Karpas-422 (cell line): Measurements from ENCODE around the gene MUC5B. TPM values are rescaled to one million over a fixed set of nuclear protein-coding genes. Genes with fewer than 3 reads are reported as not detected.

ENCODE experiments used
- DNase-seq: peaks from one replicate; pipeline ENCODE4 v3.0.0-alpha.2; 2015
- H2AFZ ChIP-seq: fragments of 200-600 bp; sonication (generic); 2 replicates; pipeline ENCODE4 v1.6.1; 2014; ENCODE audit warnings: antibody characterized with exemption, low read length, mixed read lengths
- H3K27ac ChIP-seq: fragments of 200-600 bp; sonication (generic); 2 replicates; pipeline ENCODE4 v1.5.1; 2014; ENCODE audit warnings: mild to moderate bottlenecking, low read length, moderate library complexity
- H3K27me3 ChIP-seq: fragments of 200-600 bp; sonication (generic); 2 replicates; pipeline ENCODE4 v1.6.1; 2014; ENCODE audit warnings: low read length, mixed read lengths
- H3K36me3 ChIP-seq: fragments of 200-600 bp; sonication (generic); 2 replicates; pipeline ENCODE4 v1.6.1; 2014; ENCODE audit warnings: low read length, mixed read lengths; ENCODE audit not compliant: insufficient read depth
- H3K4me1 ChIP-seq: fragments of 200-600 bp; sonication (generic); 2 replicates; pipeline ENCODE4 v1.6.1; 2014; ENCODE audit warnings: mild to moderate bottlenecking, low read length, mixed read lengths
- H3K4me2 ChIP-seq: fragments of 200-600 bp; sonication (generic); 2 replicates; pipeline ENCODE4 v1.6.1; 2014; ENCODE audit warnings: low read length, low read depth, mild to moderate bottlenecking; ENCODE audit not compliant: poor library complexity, severe bottlenecking
- H3K4me3 ChIP-seq: fragments of 200-600 bp; sonication (generic); 2 replicates; pipeline ENCODE4 v1.5.1; 2014; ENCODE audit warnings: mild to moderate bottlenecking, antibody characterized with exemption, low read length, mixed read lengths
- H3K79me2 ChIP-seq: fragments of 200-600 bp; sonication (generic); 2 replicates; pipeline ENCODE4 v1.6.1; 2014; ENCODE audit warnings: mild to moderate bottlenecking, low read length, mixed read lengths
- H3K9ac ChIP-seq: fragments of 200-600 bp; sonication (generic); 2 replicates; pipeline ENCODE4 v1.6.0; 2014; ENCODE audit warnings: low read length
- H3K9me2 ChIP-seq: fragments of 200-600 bp; sonication (generic), shearing (Covaris generic); replicated peaks from 2 replicates; pipeline ENCODE4 v1.6.0; 2014; ENCODE audit warnings: mild to moderate bottlenecking, low read length, moderate library complexity; ENCODE audit not compliant: insufficient read depth
- H3K9me3 ChIP-seq: fragments of 300-700, 200-600 bp; sonication (generic); 2 replicates; pipeline ENCODE4 v1.6.1; 2014; ENCODE audit warnings: low read length, mixed read lengths
- H4K20me1 ChIP-seq: fragments of 200-600 bp; sonication (generic); 2 replicates; pipeline ENCODE4 v1.6.1; 2014; ENCODE audit warnings: mild to moderate bottlenecking, antibody characterized with exemption, low read length, low read depth; ENCODE audit not compliant: insufficient read depth
- total RNA-seq: library from RNA; depleted of rRNA; stranded (reverse); fragments of >200 nt; shearing (Covaris generic); gene quantifications from 2 replicates; pipeline ENCODE4 v1.2.3, GENCODE V29; 2014; ENCODE audit warnings: low replicate concordance

MUC5B gene
- total RNA-seq, 1 experiment from 2014 or later, result 0.04 TPM

- Histone ChIP-seq H3K27me3 (no peaks in the 10 kb centered on the region), H4K20me1 (no peaks in the 10 kb centered on the region), H3K9me3 (no peaks in the 10 kb centered on the region), H3K9ac (no peak overlapping the region), H3K4me3 (no peak overlapping the region), H3K36me3 (no peaks in the 10 kb centered on the region), H3K4me1 (peaks cover 16% of the 10 kb centered on the region), H3K27ac (no peak overlapping the region), H3K4me2 (no peak overlapping the region), H2AFZ (no peak overlapping the region), H3K79me2 (no peaks in the 10 kb centered on the region), H3K9me2 (no peaks in the 10 kb centered on the region)
- DNase-seq, result no peak
Observed at GRCh38 chr11:1258401-1259075, 35.7 kb downstream of the MUC5B start.

- Histone ChIP-seq H3K36me3 (no peaks in the 10 kb centered on the region), H3K27me3 (no peaks in the 10 kb centered on the region), H3K79me2 (no peaks in the 10 kb centered on the region), H3K9me2 (no peaks in the 10 kb centered on the region), H3K4me3 (no peak overlapping the region), H3K9ac (no peak overlapping the region), H4K20me1 (no peaks in the 10 kb centered on the region), H2AFZ (no peak overlapping the region), H3K9me3 (no peaks in the 10 kb centered on the region), H3K27ac (no peak overlapping the region), H3K4me2 (no peak overlapping the region), H3K4me1 (peaks cover 16% of the 10 kb centered on the region)
- DNase-seq, result no peak
Observed at GRCh38 chr11:1259076-1259461, 36.2 kb downstream of the MUC5B start.

- Histone ChIP-seq H3K9me3 (no peaks in the 10 kb centered on the region), H3K27ac (no peak overlapping the region), H3K9me2 (no peaks in the 10 kb centered on the region), H3K4me3 (no peak overlapping the region), H2AFZ (no peak overlapping the region), H3K4me2 (no peak overlapping the region), H3K9ac (no peak overlapping the region), H4K20me1 (no peaks in the 10 kb centered on the region), H3K27me3 (no peaks in the 10 kb centered on the region), H3K79me2 (no peaks in the 10 kb centered on the region), H3K4me1 (peaks cover 16% of the 10 kb centered on the region), H3K36me3 (no peaks in the 10 kb centered on the region)
- no peak for DNase-seq
Observed at GRCh38 chr11:1259561-1259960, 36.7 kb downstream of the MUC5B start.

- H2AFZ ChIP-seq, result no peak overlapping the region
- no peak overlapping the region for H3K4me3 ChIP-seq
- no peak overlapping the region for H3K27ac ChIP-seq
- H3K9ac ChIP-seq, result no peak overlapping the region
- H3K4me1 ChIP-seq, result peaks cover 16% of the 10 kb centered on the region
- H3K36me3 ChIP-seq, result no peaks in the 10 kb centered on the region
- H3K79me2 ChIP-seq, result no peaks in the 10 kb centered on the region
- no peaks in the 10 kb centered on the region for H3K9me2 ChIP-seq
- no peaks in the 10 kb centered on the region for H3K27me3 ChIP-seq
- no peak overlapping the region for H3K4me2 ChIP-seq
- no peaks in the 10 kb centered on the region for H3K9me3 ChIP-seq
- H4K20me1 ChIP-seq, result no peaks in the 10 kb centered on the region
- peak; percentile 78 for DNase-seq
Observed at GRCh38 chr11:1260023-1260501, 37.2 kb downstream of the MUC5B start.

GRCh38 chr11:1260620-1261019 is 37.8 kb downstream of the MUC5B start:
- H3K4me1 ChIP-seq, result peaks cover 16% of the 10 kb centered on the region
- H4K20me1 ChIP-seq, result no peaks in the 10 kb centered on the region
- H3K27ac ChIP-seq, result no peak overlapping the region
- no peaks in the 10 kb centered on the region for H3K79me2 ChIP-seq
- H3K9ac ChIP-seq, result no peak overlapping the region
- no peak for DNase-seq
- no peaks in the 10 kb centered on the region for H3K9me2 ChIP-seq
- no peaks in the 10 kb centered on the region for H3K27me3 ChIP-seq
- no peak overlapping the region for H3K4me2 ChIP-seq
- no peaks in the 10 kb centered on the region for H3K36me3 ChIP-seq
- no peak overlapping the region for H3K4me3 ChIP-seq
- no peak overlapping the region for H2AFZ ChIP-seq
- H3K9me3 ChIP-seq, result no peaks in the 10 kb centered on the region; the same call in 1 of the 2 replicates

GRCh38 chr11:1261241-1262071 is 38.6 kb downstream of the MUC5B start:
- Histone ChIP-seq H4K20me1 (no peaks in the 10 kb centered on the region), H3K4me1 (peaks cover 16% of the 10 kb centered on the region), H3K79me2 (no peaks in the 10 kb centered on the region), H3K9ac (peak overlapping the region; percentile 72), H3K9me3 (no peaks in the 10 kb centered on the region; the same call in 1 of the 2 replicates), H2AFZ (no peak overlapping the region), H3K27ac (no peak overlapping the region), H3K36me3 (no peaks in the 10 kb centered on the region), H3K27me3 (no peaks in the 10 kb centered on the region), H3K4me3 (peak overlapping the region; percentile 66), H3K9me2 (no peaks in the 10 kb centered on the region), H3K4me2 (peak overlapping the region; percentile 67)
- no peak for DNase-seq

- Histone ChIP-seq H2AFZ (peak overlapping the region; percentile 59; the same call in 1 of the 2 replicates), H3K4me3 (peak overlapping the region; percentile 66), H3K4me1 (peaks cover 16% of the 10 kb centered on the region), H3K27me3 (no peaks in the 10 kb centered on the region), H3K36me3 (no peaks in the 10 kb centered on the region), H3K9me3 (no peaks in the 10 kb centered on the region; the same call in 1 of the 2 replicates), H3K79me2 (no peaks in the 10 kb centered on the region), H3K4me2 (peak overlapping the region; percentile 67), H3K9ac (peak overlapping the region; percentile 72), H3K27ac (peak overlapping the region; percentile 25; the same call in 1 of the 2 replicates), H4K20me1 (no peaks in the 10 kb centered on the region), H3K9me2 (no peaks in the 10 kb centered on the region)
- peak; percentile 96 for DNase-seq
Observed at GRCh38 chr11:1262172-1263006, 39.5 kb downstream of the MUC5B start.
